Heart left ventricle (tissue), 16 donors: Measurements from ENCODE around the gene ARMCX5. TPM values are rescaled to one million over a fixed set of nuclear protein-coding genes. Genes with fewer than 3 reads are reported as not detected.

Source experiments
- ATAC-seq, 4 donors: fragments of 200-7000 bp; cut with Tn5 transposase; one replicate each; pipeline ENCODE4 v1.9.1; 2020 to 2022; ENCODE audit warnings: moderate library complexity in 4 of 4, mild to moderate bottlenecking in 3 of 4, moderate number of reproducible peaks in 1 of 4
- DNase-seq, 5 donors: peaks; one replicate each; pipeline ENCODE4 v3.0.0-alpha.2; 2020
- H3K27ac ChIP-seq, 12 donors: fragments of 200-600 bp; sonication (generic) in 4 of 12; one replicate each; pipeline versions ENCODE4 v1.5.0 to v1.8.0; 2016 to 2022; ENCODE audit warnings: mild to moderate bottlenecking in 2 of 12
- H3K27me3 ChIP-seq, 9 donors: fragments of 200-600 bp; sonication (generic) in 2 of 9; one replicate each; pipeline versions ENCODE4 v1.5.1 to v1.8.0; 2016 to 2022; ENCODE audit warnings: mild to moderate bottlenecking in 3 of 9
- H3K36me3 ChIP-seq, 9 donors: fragments of 200-600 bp; sonication (generic) in 2 of 9; one replicate each; pipeline versions ENCODE4 v1.5.0 to v1.8.0; 2018 to 2022; ENCODE audit warnings: mild to moderate bottlenecking in 2 of 9
- H3K4me1 ChIP-seq, 12 donors: fragments of 200-600 bp; sonication (generic) in 4 of 12; one replicate each; pipeline versions ENCODE4 v1.5.0 to v1.8.0; 2016 to 2022; ENCODE audit warnings: mild to moderate bottlenecking in 3 of 12
- H3K4me3 ChIP-seq, 12 donors: fragments of 200-600 bp; sonication (generic) in 4 of 12; one replicate each; pipeline versions ENCODE4 v1.5.0 to v1.8.0; 2017 to 2022; ENCODE audit warnings: mild to moderate bottlenecking in 9 of 12, moderate library complexity in 4 of 12
- H3K9me3 ChIP-seq, 12 donors: fragments of 200-600 bp; sonication (generic) in 4 of 12; one replicate each; pipeline versions ENCODE4 v1.5.0 to v1.8.0; 2016 to 2022; ENCODE audit warnings: mild to moderate bottlenecking in 1 of 12
- POLR2A ChIP-seq, 2 donors: fragments of 450-650 bp; IDR thresholded peaks; one replicate each; pipeline ENCODE4 v1.6.1; 2017; ENCODE audit warnings: antibody characterized with exemption in 2 of 2, mild to moderate bottlenecking in 2 of 2, moderate library complexity in 2 of 2
- WGBS, 4 donors: extraction: QIAGEN DNeasy Blood & Tissue Kit in 2 of 4; methylation state at CpG; one replicate each; pipeline versions ENCODE4 v1.1.5 to v1.1.7; 2013 to 2018; 5-methylcytosine and 5-hydroxymethylcytosine counted together
- intact Hi-C, 10 donors: fragments of 100-400 bp; cut with DNase I; formaldehyde crosslinking; loops; one replicate each; pipeline versions ENCODE4 v1.11.1 to v1.14.2; 2022
- polyA plus RNA-seq, 2 donors: library from polyadenylated mRNA; stranded (reverse); fragments of 200-250 nt; gene quantifications; one replicate each; pipeline ENCODE4 v1.2.3, GENCODE V29; 2013
- total RNA-seq, 9 donors: library from RNA; depleted of rRNA in 2 of 9; stranded (reverse); fragments of >200 nt in 2 of 9; fragmentation: NEBNext Ultra II Directional in 3 of 9; extraction: Animal tissue kit (Norgen Biotek cat#: 25700) in 3 of 9; gene quantifications; one replicate each; pipeline versions ENCODE4 v1.1.0 to v1.2.4, GENCODE V29; 2016 to 2023
- TF ChIP-seq, protein P1 (sequence below), 12 donors: fragments of 200-600 bp; sonication (generic) in 4 of 12; IDR thresholded peaks; one replicate each; pipeline versions ENCODE4 v1.5.0 to v1.8.0; 2018 to 2022; ENCODE audit warnings: antibody characterized with exemption in 12 of 12, mild to moderate bottlenecking in 5 of 12
- donor health status: ischemic (EF 13 %, LVEDD 7.1; RV severe dilation, severe dysfunction).
- donor health status: healthy with polysubstance abuse.
- donor health status: DM: no; HTN: yes; CAD: no.
- donor health status: DM: no; HTN: no; CAD: no.
- donor health status: ischemic (EF 25% LVEDD 6.9; RV normal size, moderate dysfunction).
- donor health status: ischemic (EF 25% LVEDD 5.7; RV mildly dilated, moderate dysfunction).
- donor health status: healthy.
- donor health status: DM: yes; HTN: yes; CAD: no.
- donor health status: ischemic (EF 35%, LVEDD 5.7; RV mildly dilated, moderate dysfunction).
- donor health status: nonischemic (EF 11% LVEDD 7.7; RV severe dilation, severe dysfunction).
- donor health status: DM: yes; HTN: yes; CAD: no.
- donor health status: PGD.
- donor health status: ischemic (EF 29% LVEDD 5.4; RV normal size, mild dysfunction).
- donor health status: nonischemic (EF 23%, LVEDD 6.1; RV moderate dilation, normal function).

The ARMCX5 gene
- total and polyA plus RNA-seq, 11 donors: 1.7 to 10.5 (median 5.5) TPM

DNA sequence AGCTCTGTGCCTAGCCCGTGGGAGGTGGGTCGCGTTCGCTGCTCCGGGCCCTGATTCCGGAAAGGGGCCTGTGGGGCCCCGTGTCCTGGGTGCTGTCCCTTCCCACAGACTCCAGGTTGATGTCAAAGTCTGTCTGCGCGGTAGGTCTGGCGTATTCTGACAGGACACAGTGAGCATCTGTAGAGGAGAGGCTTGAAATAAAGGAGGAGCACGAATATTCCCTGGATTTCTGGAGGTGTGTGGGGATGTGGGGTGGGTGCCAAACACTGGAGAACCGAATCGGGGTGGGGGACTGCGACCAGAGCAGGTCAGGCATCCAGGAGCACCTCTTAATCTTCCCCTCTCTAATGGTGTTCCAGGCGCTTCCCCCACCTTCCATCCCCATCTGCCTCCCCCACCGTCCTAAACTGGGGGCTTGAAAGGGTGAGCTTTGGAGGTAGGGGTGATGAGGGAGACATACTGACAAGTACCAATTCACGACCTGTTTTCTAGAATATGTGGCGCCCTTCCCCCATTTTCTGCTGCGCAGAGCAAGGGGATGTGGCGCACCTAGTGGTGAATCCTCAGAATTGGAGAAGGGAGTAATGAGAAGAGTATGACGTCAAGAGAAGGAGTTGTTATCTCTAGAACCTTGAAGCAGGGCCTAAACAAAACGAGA lies 52.8 kb downstream of the ARMCX5 start:
- peak in 3 of 5 donors; percentile 37 to 46 (median 45) for DNase-seq
- intact Hi-C loops: loop anchor here in 6 of 10 donors (2.0 to 10.0 kb wide), 6 partner anchors 47 to 63 kb away; partner anchors contain the start of genes GPRASP2 (in 6 of the 6) and ARMCX5 (in 2 of the 6)

More for the DNA sequence above, 52.8 kb downstream of the ARMCX5 start:
- TF ChIP-seq, protein P1, sequence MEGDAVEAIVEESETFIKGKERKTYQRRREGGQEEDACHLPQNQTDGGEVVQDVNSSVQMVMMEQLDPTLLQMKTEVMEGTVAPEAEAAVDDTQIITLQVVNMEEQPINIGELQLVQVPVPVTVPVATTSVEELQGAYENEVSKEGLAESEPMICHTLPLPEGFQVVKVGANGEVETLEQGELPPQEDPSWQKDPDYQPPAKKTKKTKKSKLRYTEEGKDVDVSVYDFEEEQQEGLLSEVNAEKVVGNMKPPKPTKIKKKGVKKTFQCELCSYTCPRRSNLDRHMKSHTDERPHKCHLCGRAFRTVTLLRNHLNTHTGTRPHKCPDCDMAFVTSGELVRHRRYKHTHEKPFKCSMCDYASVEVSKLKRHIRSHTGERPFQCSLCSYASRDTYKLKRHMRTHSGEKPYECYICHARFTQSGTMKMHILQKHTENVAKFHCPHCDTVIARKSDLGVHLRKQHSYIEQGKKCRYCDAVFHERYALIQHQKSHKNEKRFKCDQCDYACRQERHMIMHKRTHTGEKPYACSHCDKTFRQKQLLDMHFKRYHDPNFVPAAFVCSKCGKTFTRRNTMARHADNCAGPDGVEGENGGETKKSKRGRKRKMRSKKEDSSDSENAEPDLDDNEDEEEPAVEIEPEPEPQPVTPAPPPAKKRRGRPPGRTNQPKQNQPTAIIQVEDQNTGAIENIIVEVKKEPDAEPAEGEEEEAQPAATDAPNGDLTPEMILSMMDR (IDR thresholded peaks at IDR 0.05): peak; percentile 26 to 68 (median 46)
- no peak for TF ChIP-seq POLR2A (IDR thresholded peaks at IDR 0.05)
- peaks cover 0 to 9% (median 0%) of the 10 kb centered on the region in 12 donors for H3K4me1 ChIP-seq
- ATAC-seq: peak; percentile 45 to 73 (median 64)
- H3K9me3 ChIP-seq: no peaks in the 10 kb centered on the region
- peak overlapping the region in 9 of 12 donors; percentile 32 to 87 (median 59) for H3K27ac ChIP-seq
- H3K36me3 ChIP-seq: peaks cover 0 to 5% (median 0%) of the 10 kb centered on the region in 9 donors
- peak overlapping the region; percentile 48 to 82 (median 66) for H3K4me3 ChIP-seq
- H3K27me3 ChIP-seq: no peaks in the 10 kb centered on the region
- WGBS, 4 donors: 8 to 35% (median 22%) methylated on average over 22 of the region's 22 CpGs

Other genes starting within 250 kb of the ARMCX5 start
- gene NXF2B, start 159.5 kb upstream of the ARMCX5 start, total RNA-seq: not detected
- gene NXF2B, start 159.5 kb upstream of the ARMCX5 start, polyA plus RNA-seq: not detected
- gene TCP11X2, start 127.7 kb upstream of the ARMCX5 start, total RNA-seq: not detected
- gene TCP11X2, start 127.7 kb upstream of the ARMCX5 start, polyA plus RNA-seq: not detected
- gene TMSB15A, start 82.8 kb upstream of the ARMCX5 start, total RNA-seq: 1 to 10 TPM in 1 of 9 donors, under 1 TPM in 2, not detected in 6; 0.66 to 1.3 (median 0.79) TPM
- gene TMSB15A, start 82.8 kb upstream of the ARMCX5 start, polyA plus RNA-seq: under 1 TPM; 0.12 to 0.34 TPM
- 1 to 10 TPM; 2.2 to 9.7 (median 7.3) TPM for gene GPRASP1, start 52.0 kb downstream of the ARMCX5 start, total RNA-seq
- gene GPRASP1, start 52.0 kb downstream of the ARMCX5 start, polyA plus RNA-seq: 1 to 10 TPM; 1.4 to 4.0 TPM
- gene GPRASP2, start 112.9 kb downstream of the ARMCX5 start, total RNA-seq: 10 to 100 TPM in 7 of 9 donors, 1 to 10 TPM in 2; 7.5 to 19.6 (median 14.2) TPM
- gene GPRASP2, start 112.9 kb downstream of the ARMCX5 start, polyA plus RNA-seq: 1 to 10 TPM; 4.3 to 7.7 TPM
- 1 to 10 TPM; 3.1 to 9.6 (median 5.4) TPM for gene GPRASP3, start 121.2 kb downstream of the ARMCX5 start, total RNA-seq
- 1 to 10 TPM; 1.1 to 2.3 TPM for gene GPRASP3, start 121.2 kb downstream of the ARMCX5 start, polyA plus RNA-seq